Testis (tissue), 3 donors: ENCODE results near the gene FXYD4. TPM values are rescaled to one million over a fixed set of nuclear protein-coding genes. Genes with fewer than 3 reads are reported as not detected.
"Not testable (repeated sequence)": the region's sequence is repeated elsewhere in the genome, so short reads cannot be mapped to it uniquely, and the experiment has no call there.

ENCODE experiments used
- DNase-seq: peaks from one replicate; pipeline ENCODE4 v3.0.0-alpha.2; 2019
- H3K27ac ChIP-seq, 2 donors: fragments of 200-600 bp; sonication (generic); one replicate each; pipeline ENCODE4 v1.5.1; 2019
- H3K27me3 ChIP-seq: fragments of 200-600 bp; sonication (generic); one replicate; pipeline ENCODE4 v1.5.1; 2019
- H3K36me3 ChIP-seq: fragments of 200-600 bp; sonication (generic); one replicate; pipeline ENCODE4 v1.5.1; 2017; ENCODE audit warnings: low read depth; ENCODE audit errors: missing control alignments
- H3K4me1 ChIP-seq: fragments of 200-600 bp; sonication (generic); one replicate; pipeline ENCODE4 v1.5.1; 2019
- H3K4me3 ChIP-seq, 2 donors: fragments of 200-600 bp; sonication (generic); one replicate each; pipeline ENCODE4 v1.5.1; 2017 to 2019
- H3K9me3 ChIP-seq: fragments of 200-600 bp; sonication (generic); one replicate; pipeline ENCODE4 v1.5.1; 2017
- POLR2A ChIP-seq: fragments of 450-650 bp; IDR thresholded peaks from one replicate; pipeline ENCODE4 v1.6.1; 2017; ENCODE audit warnings: antibody characterized with exemption, mild to moderate bottlenecking, moderate library complexity
- WGBS, 2 donors: methylation state at CpG; one replicate each; pipeline ENCODE4 v1.1.5; 2018; 5-methylcytosine and 5-hydroxymethylcytosine counted together
- intact Hi-C: fragments of 100-400 bp; cut with DNase I; formaldehyde crosslinking; loops from one replicate; pipeline ENCODE4 v1.15.1; 2023; ENCODE audit warnings: low total_unique reads
- polyA plus RNA-seq: library from polyadenylated mRNA; stranded (reverse); fragments of 350-450 nt; fragmentation: Illumina TruSeq; extraction: RNeasy Lipid Tissue Mini Kit (QIAGEN cat#74804); gene quantifications from one replicate; pipeline ENCODE4 v1.2.3, GENCODE V29; 2014; ENCODE audit warnings: low read depth, low replicate concordance; ENCODE audit not compliant: insufficient read depth
- total RNA-seq, 2 donors: library from RNA; depleted of rRNA; stranded (reverse); fragments of >200 nt; gene quantifications; one replicate each; pipeline ENCODE4 v1.2.3, GENCODE V29; 2016
- TF ChIP-seq, protein P1 (sequence below), 3 experiments: fragments of 450-650 bp in 2 of 3; fragments of 200-600 bp in 1 of 3; sonication (generic) in 1 of 3; IDR thresholded peaks; one replicate each; pipeline ENCODE4 v1.5.1; 2016 to 2019; ENCODE audit warnings: antibody characterized with exemption in 3 of 3, mild to moderate bottlenecking in 2 of 3, moderate library complexity in 1 of 3

FXYD4 gene
- total and polyA plus RNA-seq, 3 donors from 2014 or later = 1.4 to 2.6 (median 1.5) TPM

- H3K27me3 ChIP-seq = no peaks in the 10 kb centered on the region
- DNase-seq = no peak
- no peak overlapping the region for H3K4me3 ChIP-seq
- TF ChIP-seq POLR2A = no peak
- intact Hi-C loops = no loop called here
- H3K27ac ChIP-seq = no peak overlapping the region
- H3K9me3 ChIP-seq = no peaks in the 10 kb centered on the region
- no peaks in the 10 kb centered on the region for H3K4me1 ChIP-seq
- H3K36me3 ChIP-seq = no peaks in the 10 kb centered on the region
- 74 to 77% methylated on average over 2 of the region's 2 CpGs for WGBS, 2 donors
Observed at GRCh38 chr10:43327171-43327570, 44.3 kb upstream of the FXYD4 start.

DNA sequence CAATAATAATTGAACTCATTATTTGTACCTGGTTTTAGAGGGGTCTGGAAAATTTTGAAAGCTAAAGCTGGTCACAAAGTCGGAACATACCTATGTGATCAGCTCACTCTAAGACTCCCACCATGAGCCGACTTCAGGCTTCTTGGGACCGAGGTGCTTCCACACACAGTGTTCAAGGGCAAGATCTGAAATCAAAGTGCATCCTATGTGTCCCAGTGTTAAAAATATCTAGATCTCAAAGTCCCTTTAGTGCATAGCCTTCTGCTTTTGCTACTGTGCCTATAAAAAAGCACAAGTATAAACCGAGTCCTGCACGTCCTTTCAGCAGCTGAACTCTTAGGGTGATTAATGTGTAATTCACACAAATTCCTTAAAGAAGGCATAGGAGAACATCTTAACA, 43.5 kb upstream of the FXYD4 start:
- no peaks in the 10 kb centered on the region for H3K4me1 ChIP-seq
- intact Hi-C loops = no loop called here
- TF ChIP-seq, protein P1, sequence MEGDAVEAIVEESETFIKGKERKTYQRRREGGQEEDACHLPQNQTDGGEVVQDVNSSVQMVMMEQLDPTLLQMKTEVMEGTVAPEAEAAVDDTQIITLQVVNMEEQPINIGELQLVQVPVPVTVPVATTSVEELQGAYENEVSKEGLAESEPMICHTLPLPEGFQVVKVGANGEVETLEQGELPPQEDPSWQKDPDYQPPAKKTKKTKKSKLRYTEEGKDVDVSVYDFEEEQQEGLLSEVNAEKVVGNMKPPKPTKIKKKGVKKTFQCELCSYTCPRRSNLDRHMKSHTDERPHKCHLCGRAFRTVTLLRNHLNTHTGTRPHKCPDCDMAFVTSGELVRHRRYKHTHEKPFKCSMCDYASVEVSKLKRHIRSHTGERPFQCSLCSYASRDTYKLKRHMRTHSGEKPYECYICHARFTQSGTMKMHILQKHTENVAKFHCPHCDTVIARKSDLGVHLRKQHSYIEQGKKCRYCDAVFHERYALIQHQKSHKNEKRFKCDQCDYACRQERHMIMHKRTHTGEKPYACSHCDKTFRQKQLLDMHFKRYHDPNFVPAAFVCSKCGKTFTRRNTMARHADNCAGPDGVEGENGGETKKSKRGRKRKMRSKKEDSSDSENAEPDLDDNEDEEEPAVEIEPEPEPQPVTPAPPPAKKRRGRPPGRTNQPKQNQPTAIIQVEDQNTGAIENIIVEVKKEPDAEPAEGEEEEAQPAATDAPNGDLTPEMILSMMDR (IDR thresholded peaks at IDR 0.05) = no peak
- TF ChIP-seq POLR2A = no peak
- no peak for DNase-seq
- 77 to 87% methylated on average over 5 of the region's 5 CpGs for WGBS, 2 donors
- no peak overlapping the region for H3K4me3 ChIP-seq
- H3K36me3 ChIP-seq = no peaks in the 10 kb centered on the region
- no peak overlapping the region for H3K27ac ChIP-seq
- no peaks in the 10 kb centered on the region for H3K27me3 ChIP-seq
- no peaks in the 10 kb centered on the region for H3K9me3 ChIP-seq

- H3K27me3 ChIP-seq, H3K9me3 ChIP-seq, H3K4me1 ChIP-seq, H3K4me3 ChIP-seq, intact Hi-C loops, DNase-seq, H3K36me3 ChIP-seq, H3K27ac ChIP-seq: not testable (repeated sequence)
- WGBS, 2 donors = 69 to 91% methylated on average over 11 to 18 of the region's 18 CpGs
Observed at GRCh38 chr10:43328810-43329209, 42.6 kb upstream of the FXYD4 start.

DNA sequence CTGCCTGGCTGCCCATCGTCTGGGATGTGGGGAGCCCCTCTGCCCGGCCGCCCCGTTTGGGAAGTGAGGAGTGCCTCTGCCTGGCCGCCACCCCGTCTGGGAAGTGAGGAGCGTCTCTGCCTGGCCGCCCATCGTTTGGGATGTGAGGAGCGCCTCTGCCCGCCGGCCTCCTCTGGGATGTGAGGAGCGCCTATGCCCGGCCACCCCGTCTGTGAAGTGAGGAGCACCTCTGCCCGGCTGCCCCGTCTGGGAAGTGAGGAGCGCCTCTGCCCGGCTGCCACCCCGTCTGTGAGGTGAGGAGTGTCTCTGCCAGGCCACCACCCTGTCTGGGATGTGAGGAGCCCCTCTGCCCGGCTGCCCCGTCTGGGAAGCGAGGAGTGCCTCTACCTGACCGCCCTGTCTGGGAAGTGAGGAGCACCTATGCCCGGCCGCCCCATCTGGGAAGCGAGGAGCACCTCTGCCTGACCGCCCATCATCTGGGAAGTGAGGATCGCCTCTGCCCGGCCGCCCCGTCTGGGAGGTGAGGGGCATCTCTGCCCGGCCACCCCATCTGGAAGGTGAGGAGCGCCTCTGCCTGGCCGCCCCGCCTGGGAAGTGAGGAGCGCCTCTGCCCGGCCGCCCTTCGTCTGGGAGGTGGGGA, 42.1 kb upstream of the FXYD4 start:
- H3K27me3 ChIP-seq, H3K9me3 ChIP-seq, H3K36me3 ChIP-seq, H3K27ac ChIP-seq, intact Hi-C loops, H3K4me3 ChIP-seq, DNase-seq, H3K4me1 ChIP-seq: not testable (repeated sequence)
- 76 to 83% methylated on average over 9 to 40 of the region's 40 CpGs for WGBS, 2 donors

DNA sequence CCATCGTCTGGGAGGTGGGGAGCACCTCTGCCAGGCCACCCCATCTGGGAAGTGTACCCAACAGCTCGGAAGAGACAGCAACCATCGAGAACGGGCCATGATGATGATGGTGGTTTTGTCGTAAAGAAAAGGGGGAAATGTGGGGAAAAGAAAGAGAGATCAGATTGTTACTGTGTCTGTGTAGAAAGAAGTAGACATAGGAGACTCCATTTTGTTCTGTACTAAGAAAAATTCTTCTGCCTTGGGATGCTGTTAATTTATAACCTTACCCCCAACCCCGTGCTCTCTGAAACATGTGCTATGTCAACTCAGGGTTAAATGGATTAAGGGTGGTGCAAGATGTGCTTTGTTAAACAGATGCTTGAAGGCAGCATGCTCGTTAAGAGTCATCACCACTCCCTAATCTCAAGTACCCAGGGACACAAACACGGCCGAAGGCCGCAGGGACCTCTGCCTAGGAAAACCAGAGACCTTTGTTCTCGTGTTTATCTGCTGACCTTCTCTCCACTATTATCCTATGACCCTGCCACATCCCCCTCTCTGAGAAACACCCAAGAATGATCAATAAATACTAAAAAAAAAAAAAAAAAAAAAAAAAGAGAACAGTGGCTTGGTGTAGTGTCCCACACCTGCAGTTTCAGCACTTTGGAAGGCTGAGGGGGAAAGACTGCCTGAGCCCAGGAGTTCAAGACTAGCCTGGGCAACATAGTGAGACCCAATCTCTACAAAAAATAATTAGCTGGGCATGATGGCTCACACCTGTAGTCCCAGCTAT, 41.2 kb upstream of the FXYD4 start:
- intact Hi-C loops, H3K9me3 ChIP-seq, H3K27ac ChIP-seq, H3K36me3 ChIP-seq, DNase-seq, H3K4me1 ChIP-seq, H3K27me3 ChIP-seq, H3K4me3 ChIP-seq: not testable (repeated sequence)
- 55 to 66% methylated on average over 8 to 11 of the region's 11 CpGs for WGBS, 2 donors

- H3K27ac ChIP-seq, H3K4me3 ChIP-seq, DNase-seq, H3K9me3 ChIP-seq, H3K27me3 ChIP-seq, intact Hi-C loops, H3K36me3 ChIP-seq, H3K4me1 ChIP-seq: not testable (repeated sequence)
- 71 to 76% methylated on average over 4 of the region's 4 CpGs for WGBS, 2 donors
Observed at GRCh38 chr10:43330824-43331127, 40.7 kb upstream of the FXYD4 start.

DNA sequence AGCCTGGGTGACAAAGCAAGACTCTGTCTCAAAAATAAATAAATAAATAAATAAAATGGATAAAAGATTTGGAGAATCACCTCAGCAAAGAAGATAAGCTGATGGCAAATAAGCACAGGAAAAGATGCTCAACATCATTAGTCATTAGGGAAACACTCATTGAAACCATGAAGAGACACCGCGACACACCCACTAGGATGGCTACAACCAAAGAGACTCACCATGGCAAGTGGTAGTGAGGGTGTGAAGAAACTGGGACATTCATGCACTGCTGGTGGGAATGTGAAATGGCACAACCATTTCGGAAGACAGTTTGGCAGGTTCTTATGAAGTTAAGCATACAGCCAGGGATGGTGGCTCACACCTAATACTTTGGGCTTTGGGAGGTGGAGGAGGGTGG, 37.8 kb upstream of the FXYD4 start:
- no peaks in the 10 kb centered on the region for H3K9me3 ChIP-seq
- H3K36me3 ChIP-seq = no peaks in the 10 kb centered on the region
- no peak overlapping the region for H3K27ac ChIP-seq
- intact Hi-C loops = no loop called here
- no peak overlapping the region for H3K4me3 ChIP-seq
- WGBS, 2 donors = 95 to 96% methylated on average over 3 of the region's 3 CpGs
- TF ChIP-seq POLR2A = no peak
- TF ChIP-seq, protein P1 (IDR thresholded peaks at IDR 0.05) = no peak
- no peaks in the 10 kb centered on the region for H3K4me1 ChIP-seq
- DNase-seq = no peak
- no peaks in the 10 kb centered on the region for H3K27me3 ChIP-seq
